ENCODE data around the gene C6orf52.

DNA sequence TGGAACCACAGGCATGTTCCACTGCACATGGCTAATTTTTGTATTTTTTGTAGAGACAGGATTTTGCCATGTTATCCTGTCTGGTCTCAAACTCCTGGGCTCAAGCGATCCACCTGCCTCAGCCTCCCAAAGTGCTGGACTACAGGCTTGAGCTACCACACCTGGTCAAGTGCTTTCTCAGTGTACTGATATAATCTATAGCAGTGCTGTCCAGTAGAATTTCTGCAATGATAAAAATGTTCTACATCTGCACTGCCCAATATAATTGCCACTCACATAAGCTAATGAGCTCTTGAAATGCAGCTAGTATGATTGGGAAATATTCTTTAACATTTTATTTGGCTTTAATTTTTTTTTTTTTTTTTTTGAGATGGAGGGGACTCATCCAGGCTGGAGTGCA, 64.2 kb downstream of the C6orf52 start:
- TF ChIP-seq, protein P1, sequence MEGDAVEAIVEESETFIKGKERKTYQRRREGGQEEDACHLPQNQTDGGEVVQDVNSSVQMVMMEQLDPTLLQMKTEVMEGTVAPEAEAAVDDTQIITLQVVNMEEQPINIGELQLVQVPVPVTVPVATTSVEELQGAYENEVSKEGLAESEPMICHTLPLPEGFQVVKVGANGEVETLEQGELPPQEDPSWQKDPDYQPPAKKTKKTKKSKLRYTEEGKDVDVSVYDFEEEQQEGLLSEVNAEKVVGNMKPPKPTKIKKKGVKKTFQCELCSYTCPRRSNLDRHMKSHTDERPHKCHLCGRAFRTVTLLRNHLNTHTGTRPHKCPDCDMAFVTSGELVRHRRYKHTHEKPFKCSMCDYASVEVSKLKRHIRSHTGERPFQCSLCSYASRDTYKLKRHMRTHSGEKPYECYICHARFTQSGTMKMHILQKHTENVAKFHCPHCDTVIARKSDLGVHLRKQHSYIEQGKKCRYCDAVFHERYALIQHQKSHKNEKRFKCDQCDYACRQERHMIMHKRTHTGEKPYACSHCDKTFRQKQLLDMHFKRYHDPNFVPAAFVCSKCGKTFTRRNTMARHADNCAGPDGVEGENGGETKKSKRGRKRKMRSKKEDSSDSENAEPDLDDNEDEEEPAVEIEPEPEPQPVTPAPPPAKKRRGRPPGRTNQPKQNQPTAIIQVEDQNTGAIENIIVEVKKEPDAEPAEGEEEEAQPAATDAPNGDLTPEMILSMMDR (IDR thresholded peaks at IDR 0.05; ENCODE audit: low read depth, low read length, missing input control) = no peak
- no peak for TF ChIP-seq TAF1 (conservative IDR thresholded peaks at IDR 0.05)
- no peak for TF ChIP-seq RAD21 (IDR thresholded peaks at IDR 0.05)
- TF ChIP-seq RXRA (IDR thresholded peaks at IDR 0.05) = no peak
- TF ChIP-seq, protein P2, sequence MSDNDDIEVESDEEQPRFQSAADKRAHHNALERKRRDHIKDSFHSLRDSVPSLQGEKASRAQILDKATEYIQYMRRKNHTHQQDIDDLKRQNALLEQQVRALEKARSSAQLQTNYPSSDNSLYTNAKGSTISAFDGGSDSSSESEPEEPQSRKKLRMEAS (IDR thresholded peaks at IDR 0.05) = no peak
- TF ChIP-seq GABPA (IDR thresholded peaks at IDR 0.05 in 1 of 2, conservative IDR thresholded peaks at IDR 0.05 in 1 of 2) = no peak
- no peak for TF ChIP-seq FOXA1 (IDR thresholded peaks at IDR 0.05)
- no peak for TF ChIP-seq SP1 (IDR thresholded peaks at IDR 0.05)
- TF ChIP-seq JUND (IDR thresholded peaks at IDR 0.05) = no peak
- TF ChIP-seq EGR1 (IDR thresholded peaks at IDR 0.05; ENCODE audit: low read depth in 2 of 2) = no peak
- TF ChIP-seq, protein P3, sequence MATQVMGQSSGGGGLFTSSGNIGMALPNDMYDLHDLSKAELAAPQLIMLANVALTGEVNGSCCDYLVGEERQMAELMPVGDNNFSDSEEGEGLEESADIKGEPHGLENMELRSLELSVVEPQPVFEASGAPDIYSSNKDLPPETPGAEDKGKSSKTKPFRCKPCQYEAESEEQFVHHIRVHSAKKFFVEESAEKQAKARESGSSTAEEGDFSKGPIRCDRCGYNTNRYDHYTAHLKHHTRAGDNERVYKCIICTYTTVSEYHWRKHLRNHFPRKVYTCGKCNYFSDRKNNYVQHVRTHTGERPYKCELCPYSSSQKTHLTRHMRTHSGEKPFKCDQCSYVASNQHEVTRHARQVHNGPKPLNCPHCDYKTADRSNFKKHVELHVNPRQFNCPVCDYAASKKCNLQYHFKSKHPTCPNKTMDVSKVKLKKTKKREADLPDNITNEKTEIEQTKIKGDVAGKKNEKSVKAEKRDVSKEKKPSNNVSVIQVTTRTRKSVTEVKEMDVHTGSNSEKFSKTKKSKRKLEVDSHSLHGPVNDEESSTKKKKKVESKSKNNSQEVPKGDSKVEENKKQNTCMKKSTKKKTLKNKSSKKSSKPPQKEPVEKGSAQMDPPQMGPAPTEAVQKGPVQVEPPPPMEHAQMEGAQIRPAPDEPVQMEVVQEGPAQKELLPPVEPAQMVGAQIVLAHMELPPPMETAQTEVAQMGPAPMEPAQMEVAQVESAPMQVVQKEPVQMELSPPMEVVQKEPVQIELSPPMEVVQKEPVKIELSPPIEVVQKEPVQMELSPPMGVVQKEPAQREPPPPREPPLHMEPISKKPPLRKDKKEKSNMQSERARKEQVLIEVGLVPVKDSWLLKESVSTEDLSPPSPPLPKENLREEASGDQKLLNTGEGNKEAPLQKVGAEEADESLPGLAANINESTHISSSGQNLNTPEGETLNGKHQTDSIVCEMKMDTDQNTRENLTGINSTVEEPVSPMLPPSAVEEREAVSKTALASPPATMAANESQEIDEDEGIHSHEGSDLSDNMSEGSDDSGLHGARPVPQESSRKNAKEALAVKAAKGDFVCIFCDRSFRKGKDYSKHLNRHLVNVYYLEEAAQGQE (IDR thresholded peaks at IDR 0.05) = no peak
